Panc1 (cell line): ENCODE data around the gene ZDHHC11B.

Experiments used
- POLR2AphosphoS5 ChIP-seq: IDR thresholded peaks from 2 replicates; pipeline ENCODE4 v1.6.1; 2012; ENCODE audit warnings: mild to moderate bottlenecking, low read depth, low read length, moderate library complexity
- TF ChIP-seq, protein P1 (sequence below): fragments of 450-650 bp; IDR thresholded peaks from 2 replicates; pipeline ENCODE4 v1.5.1; 2017; ENCODE audit warnings: mild to moderate bottlenecking

DNA sequence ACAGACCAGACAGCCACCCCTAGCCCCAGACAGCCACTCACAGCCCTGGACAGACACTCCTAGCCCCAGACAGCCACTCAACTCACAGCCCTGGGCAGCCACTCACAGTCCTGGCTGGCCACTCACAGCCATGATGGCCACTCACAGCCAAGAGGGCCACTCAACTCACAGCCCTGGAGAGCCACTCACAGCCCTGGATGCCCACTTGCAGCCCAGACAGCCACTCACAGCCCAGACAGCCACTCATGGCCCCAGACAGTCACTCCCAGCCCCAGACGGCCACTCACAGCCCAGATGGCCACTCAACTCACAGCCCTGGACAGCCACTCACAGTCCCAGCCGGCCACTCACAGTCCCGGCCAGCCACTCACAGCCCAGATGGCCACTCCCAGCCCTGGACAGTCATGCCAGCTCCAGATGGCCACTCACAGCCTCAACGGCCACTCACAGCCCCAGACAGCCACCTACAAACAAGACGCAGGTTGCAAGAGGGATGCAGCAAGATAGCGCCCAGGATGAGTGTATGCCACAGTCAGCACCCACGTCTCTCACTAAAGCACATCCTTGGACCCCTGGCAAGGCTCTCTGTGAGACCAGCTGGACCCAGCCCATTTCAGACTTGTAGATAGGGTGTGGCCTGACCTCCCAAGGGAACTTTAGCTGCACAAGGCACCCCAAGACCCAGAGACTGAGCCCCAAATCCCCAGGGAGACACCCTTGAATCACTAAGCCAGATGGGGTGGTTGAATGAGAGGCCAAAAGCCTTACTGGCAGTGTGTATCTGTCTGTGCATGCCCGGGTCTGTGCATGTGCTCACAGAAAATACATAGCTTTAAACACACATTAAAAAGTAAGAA is 22.4 kb downstream of the ZDHHC11B start:
- TF ChIP-seq POLR2AphosphoS5, result no peak
- TF ChIP-seq, protein P1, sequence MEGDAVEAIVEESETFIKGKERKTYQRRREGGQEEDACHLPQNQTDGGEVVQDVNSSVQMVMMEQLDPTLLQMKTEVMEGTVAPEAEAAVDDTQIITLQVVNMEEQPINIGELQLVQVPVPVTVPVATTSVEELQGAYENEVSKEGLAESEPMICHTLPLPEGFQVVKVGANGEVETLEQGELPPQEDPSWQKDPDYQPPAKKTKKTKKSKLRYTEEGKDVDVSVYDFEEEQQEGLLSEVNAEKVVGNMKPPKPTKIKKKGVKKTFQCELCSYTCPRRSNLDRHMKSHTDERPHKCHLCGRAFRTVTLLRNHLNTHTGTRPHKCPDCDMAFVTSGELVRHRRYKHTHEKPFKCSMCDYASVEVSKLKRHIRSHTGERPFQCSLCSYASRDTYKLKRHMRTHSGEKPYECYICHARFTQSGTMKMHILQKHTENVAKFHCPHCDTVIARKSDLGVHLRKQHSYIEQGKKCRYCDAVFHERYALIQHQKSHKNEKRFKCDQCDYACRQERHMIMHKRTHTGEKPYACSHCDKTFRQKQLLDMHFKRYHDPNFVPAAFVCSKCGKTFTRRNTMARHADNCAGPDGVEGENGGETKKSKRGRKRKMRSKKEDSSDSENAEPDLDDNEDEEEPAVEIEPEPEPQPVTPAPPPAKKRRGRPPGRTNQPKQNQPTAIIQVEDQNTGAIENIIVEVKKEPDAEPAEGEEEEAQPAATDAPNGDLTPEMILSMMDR, result no peak
